Measurements from ENCODE around the gene GLRA2.

GLRA2 gene

GRCh38 chrX:14670819-14671218 lies 141.5 kb downstream of the GLRA2 start:
- no peak overlapping the region for H4K91ac ChIP-seq (ENCODE audit: low read depth, low read length, poor library complexity)
- no peak overlapping the region for H3K18ac ChIP-seq (ENCODE audit: low read length)
- no peak overlapping the region for H3K14ac ChIP-seq (ENCODE audit: low read length)
- no peak overlapping the region for H2AK5ac ChIP-seq (ENCODE audit: low read depth, low read length)
- H2BK15ac ChIP-seq (ENCODE audit: low read length) = no peak overlapping the region
- H2BK5ac ChIP-seq (ENCODE audit: low read length) = no peak overlapping the region
- no peak overlapping the region for H3K4ac ChIP-seq (ENCODE audit: low read length)
- H3K36me3 ChIP-seq (replicated peaks in 1 of 2; ENCODE audit: control insufficient read depth in 2 of 2, insufficient read depth in 2 of 2, low read length in 2 of 2) = no peaks in the 10 kb centered on the region
- H3K4me1 ChIP-seq (ENCODE audit: control insufficient read depth in 2 of 2, insufficient read depth in 1 of 2, low read depth in 1 of 2, low read length in 2 of 2) = peaks cover 2% of the 10 kb centered on the region in 2 donors
- H3K23ac ChIP-seq (ENCODE audit: low read depth, low read length, poor library complexity) = no peak overlapping the region
- no peak overlapping the region for H2BK120ac ChIP-seq (ENCODE audit: low read depth, low read length)
- H3K9ac ChIP-seq (ENCODE audit: low read depth, low read length, poor library complexity) = no peak overlapping the region
- no peaks in the 10 kb centered on the region for H3K27me3 ChIP-seq (ENCODE audit: control insufficient read depth in 3 of 3, insufficient read depth in 3 of 3, low read depth in 1 of 3, low read length in 3 of 3)
- H2BK12ac ChIP-seq (ENCODE audit: low read length) = no peak overlapping the region
- WGBS, 2 donors (ENCODE audit: extremely low coverage in 2 of 2, insufficient read length in 2 of 2, insufficient replicate concordance in 1 of 2) = no CpG with 5 or more reads among the region's 1 CpG
- H2AFZ ChIP-seq (ENCODE audit: low read length) = no peak overlapping the region
- no peak overlapping the region for H3K27ac ChIP-seq (replicated peaks; ENCODE audit: low read length)
- H3K9me3 ChIP-seq (replicated peaks in 1 of 2; ENCODE audit: control insufficient read depth in 2 of 2, insufficient read depth in 1 of 2, low read depth in 1 of 2, low read length in 2 of 2) = no peaks in the 10 kb centered on the region
- H3K4me3 ChIP-seq (ENCODE audit: low read length in 2 of 2) = no peak overlapping the region
- H3K79me1 ChIP-seq (ENCODE audit: low read depth, low read length) = no peaks in the 10 kb centered on the region
- no peak for DNase-seq (ENCODE audit: low spot score)
- no peak overlapping the region for H3K4me2 ChIP-seq (ENCODE audit: insufficient read depth, low read length, poor library complexity, severe bottlenecking)
- no peak overlapping the region for H4K8ac ChIP-seq (ENCODE audit: low read depth, low read length)

- Histone ChIP-seq H2AFZ (ENCODE audit: low read length) (no peak overlapping the region), H3K9me3 (replicated peaks in 1 of 2; ENCODE audit: control insufficient read depth in 2 of 2, insufficient read depth in 1 of 2, low read depth in 1 of 2, low read length in 2 of 2) (no peaks in the 10 kb centered on the region), H3K14ac (ENCODE audit: low read length) (no peak overlapping the region), H2BK5ac (ENCODE audit: low read length) (no peak overlapping the region), H3K4ac (ENCODE audit: low read length) (no peak overlapping the region), H3K4me2 (ENCODE audit: insufficient read depth, low read length, poor library complexity, severe bottlenecking) (no peak overlapping the region), H2BK120ac (ENCODE audit: low read depth, low read length) (no peak overlapping the region), H3K27me3 (ENCODE audit: control insufficient read depth in 3 of 3, insufficient read depth in 3 of 3, low read depth in 1 of 3, low read length in 3 of 3) (no peaks in the 10 kb centered on the region), H3K4me1 (ENCODE audit: control insufficient read depth in 2 of 2, insufficient read depth in 1 of 2, low read depth in 1 of 2, low read length in 2 of 2) (peaks cover 2% of the 10 kb centered on the region in 2 donors), H4K8ac (ENCODE audit: low read depth, low read length) (no peak overlapping the region), H3K27ac (replicated peaks; ENCODE audit: low read length) (no peak overlapping the region), H2BK12ac (ENCODE audit: low read length) (no peak overlapping the region), H3K79me1 (ENCODE audit: low read depth, low read length) (no peaks in the 10 kb centered on the region), H3K18ac (ENCODE audit: low read length) (no peak overlapping the region), H2BK15ac (ENCODE audit: low read length) (no peak overlapping the region), H3K23ac (ENCODE audit: low read depth, low read length, poor library complexity) (no peak overlapping the region), H4K91ac (ENCODE audit: low read depth, low read length, poor library complexity) (no peak overlapping the region), H2AK5ac (ENCODE audit: low read depth, low read length) (no peak overlapping the region), H3K36me3 (replicated peaks in 1 of 2; ENCODE audit: control insufficient read depth in 2 of 2, insufficient read depth in 2 of 2, low read length in 2 of 2) (no peaks in the 10 kb centered on the region), H3K9ac (ENCODE audit: low read depth, low read length, poor library complexity) (no peak overlapping the region), H3K4me3 (ENCODE audit: low read length in 2 of 2) (no peak overlapping the region)
- no peak for DNase-seq (ENCODE audit: low spot score)
- WGBS, 2 donors (ENCODE audit: extremely low coverage in 2 of 2, insufficient read length in 2 of 2, insufficient replicate concordance in 1 of 2) = no CpG with 5 or more reads among the region's 5 CpGs
Observed at GRCh38 chrX:14672611-14673172, 143.4 kb downstream of the GLRA2 start.

DNA sequence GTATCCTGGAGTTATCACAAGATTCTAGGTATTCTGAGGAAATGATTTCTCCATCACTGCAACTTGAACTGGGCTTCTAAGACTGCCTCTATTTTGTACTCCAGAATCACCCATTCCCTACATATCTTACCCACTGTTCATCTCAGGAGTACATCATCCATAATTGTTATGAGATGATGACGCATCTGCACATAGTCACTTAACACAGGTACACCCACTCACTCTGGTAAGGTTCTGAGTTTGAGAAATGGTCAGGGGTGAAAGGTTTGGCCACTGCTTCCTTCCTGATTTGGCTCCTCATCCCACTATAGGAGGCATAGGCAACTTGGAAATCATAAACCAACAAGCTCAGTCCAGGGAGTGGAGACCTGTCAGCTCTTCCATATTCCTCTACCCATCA lies 143.9 kb downstream of the GLRA2 start:
- Histone ChIP-seq H4K8ac (ENCODE audit: low read depth, low read length) (no peak overlapping the region), H3K4me3 (ENCODE audit: low read length in 2 of 2) (no peak overlapping the region), H2AK5ac (ENCODE audit: low read depth, low read length) (no peak overlapping the region), H2BK12ac (ENCODE audit: low read length) (no peak overlapping the region), H3K4ac (ENCODE audit: low read length) (no peak overlapping the region), H2AFZ (ENCODE audit: low read length) (no peak overlapping the region), H3K9ac (ENCODE audit: low read depth, low read length, poor library complexity) (no peak overlapping the region), H3K36me3 (replicated peaks in 1 of 2; ENCODE audit: control insufficient read depth in 2 of 2, insufficient read depth in 2 of 2, low read length in 2 of 2) (no peaks in the 10 kb centered on the region), H3K27me3 (ENCODE audit: control insufficient read depth in 3 of 3, insufficient read depth in 3 of 3, low read depth in 1 of 3, low read length in 3 of 3) (no peaks in the 10 kb centered on the region), H2BK120ac (ENCODE audit: low read depth, low read length) (no peak overlapping the region), H2BK15ac (ENCODE audit: low read length) (no peak overlapping the region), H3K14ac (ENCODE audit: low read length) (no peak overlapping the region), H4K91ac (ENCODE audit: low read depth, low read length, poor library complexity) (no peak overlapping the region), H3K27ac (replicated peaks; ENCODE audit: low read length) (no peak overlapping the region), H3K9me3 (replicated peaks in 1 of 2; ENCODE audit: control insufficient read depth in 2 of 2, insufficient read depth in 1 of 2, low read depth in 1 of 2, low read length in 2 of 2) (no peaks in the 10 kb centered on the region), H3K4me2 (ENCODE audit: insufficient read depth, low read length, poor library complexity, severe bottlenecking) (no peak overlapping the region), H3K18ac (ENCODE audit: low read length) (no peak overlapping the region), H2BK5ac (ENCODE audit: low read length) (no peak overlapping the region), H3K79me1 (ENCODE audit: low read depth, low read length) (no peaks in the 10 kb centered on the region), H3K4me1 (ENCODE audit: control insufficient read depth in 2 of 2, insufficient read depth in 1 of 2, low read depth in 1 of 2, low read length in 2 of 2) (peaks cover 2% of the 10 kb centered on the region in 2 donors), H3K23ac (ENCODE audit: low read depth, low read length, poor library complexity) (no peak overlapping the region)
- WGBS, 2 donors (ENCODE audit: extremely low coverage in 2 of 2, insufficient read length in 2 of 2, insufficient replicate concordance in 1 of 2) = no CpG with 5 or more reads among the region's 1 CpG
- DNase-seq (ENCODE audit: low spot score) = no peak

- no peak overlapping the region for H3K18ac ChIP-seq (ENCODE audit: low read length)
- no peak overlapping the region for H2BK15ac ChIP-seq (ENCODE audit: low read length)
- H3K27ac ChIP-seq (replicated peaks; ENCODE audit: low read length) = no peak overlapping the region
- no peak overlapping the region for H3K9ac ChIP-seq (ENCODE audit: low read depth, low read length, poor library complexity)
- no peaks in the 10 kb centered on the region for H3K36me3 ChIP-seq (replicated peaks in 1 of 2; ENCODE audit: control insufficient read depth in 2 of 2, insufficient read depth in 2 of 2, low read length in 2 of 2)
- H3K23ac ChIP-seq (ENCODE audit: low read depth, low read length, poor library complexity) = no peak overlapping the region
- no CpG with 5 or more reads among the region's 4 CpGs for WGBS, 2 donors (ENCODE audit: extremely low coverage in 2 of 2, insufficient read length in 2 of 2, insufficient replicate concordance in 1 of 2)
- no peak overlapping the region for H3K4ac ChIP-seq (ENCODE audit: low read length)
- H4K8ac ChIP-seq (ENCODE audit: low read depth, low read length) = no peak overlapping the region
- no peak overlapping the region for H2AK5ac ChIP-seq (ENCODE audit: low read depth, low read length)
- no peak overlapping the region for H2BK12ac ChIP-seq (ENCODE audit: low read length)
- no peaks in the 10 kb centered on the region for H3K79me1 ChIP-seq (ENCODE audit: low read depth, low read length)
- DNase-seq (ENCODE audit: low spot score) = no peak
- H3K27me3 ChIP-seq (ENCODE audit: control insufficient read depth in 3 of 3, insufficient read depth in 3 of 3, low read depth in 1 of 3, low read length in 3 of 3) = no peaks in the 10 kb centered on the region
- H2AFZ ChIP-seq (ENCODE audit: low read length) = no peak overlapping the region
- H3K14ac ChIP-seq (ENCODE audit: low read length) = no peak overlapping the region
- H3K4me1 ChIP-seq (ENCODE audit: control insufficient read depth in 2 of 2, insufficient read depth in 1 of 2, low read depth in 1 of 2, low read length in 2 of 2) = peaks cover 2% of the 10 kb centered on the region in 2 donors
- no peaks in the 10 kb centered on the region for H3K9me3 ChIP-seq (replicated peaks in 1 of 2; ENCODE audit: control insufficient read depth in 2 of 2, insufficient read depth in 1 of 2, low read depth in 1 of 2, low read length in 2 of 2)
- H3K4me3 ChIP-seq (ENCODE audit: low read length in 2 of 2) = no peak overlapping the region
- no peak overlapping the region for H2BK5ac ChIP-seq (ENCODE audit: low read length)
- H4K91ac ChIP-seq (ENCODE audit: low read depth, low read length, poor library complexity) = no peak overlapping the region
- no peak overlapping the region for H2BK120ac ChIP-seq (ENCODE audit: low read depth, low read length)
- H3K4me2 ChIP-seq (ENCODE audit: insufficient read depth, low read length, poor library complexity, severe bottlenecking) = no peak overlapping the region
Observed at GRCh38 chrX:14673764-14674163, 144.4 kb downstream of the GLRA2 start.
